Loucy (cell line): ENCODE measurements around the gene CLEC6A.

Source experiments
- EZH2phosphoT487 ChIP-seq: fragments of 200-600 bp; IDR thresholded peaks from 2 replicates; pipeline ENCODE4 v1.6.1; 2018; ENCODE audit warnings: antibody characterized with exemption, mild to moderate bottlenecking, moderate library complexity, borderline replicate concordance
- TF ChIP-seq, protein P1 (sequence below): fragments of 200-600 bp; sonication (generic); conservative IDR thresholded peaks from 2 replicates; pipeline ENCODE4 v1.5.1; 2014; ENCODE audit warnings: mild to moderate bottlenecking, antibody characterized with exemption, low read length

DNA sequence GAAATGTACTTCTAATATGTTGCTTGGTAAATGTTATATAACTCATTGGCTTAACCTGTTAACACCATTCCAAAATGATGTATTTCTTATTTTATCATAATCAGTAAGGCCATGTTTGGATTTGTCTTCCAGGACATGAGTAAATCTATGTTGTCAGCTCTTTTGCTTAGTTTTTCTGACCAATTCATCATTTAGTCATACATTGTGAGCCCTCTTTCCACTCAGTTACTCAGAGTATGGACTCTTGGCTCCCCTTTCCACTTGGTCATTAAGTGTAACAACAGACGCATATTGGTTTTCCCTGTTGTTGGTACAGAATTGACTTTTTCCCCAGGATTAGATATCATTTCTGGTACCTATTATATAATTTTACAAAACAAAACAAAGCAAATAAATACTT, 48.6 kb downstream of the CLEC6A start:
- TF ChIP-seq, protein P1, sequence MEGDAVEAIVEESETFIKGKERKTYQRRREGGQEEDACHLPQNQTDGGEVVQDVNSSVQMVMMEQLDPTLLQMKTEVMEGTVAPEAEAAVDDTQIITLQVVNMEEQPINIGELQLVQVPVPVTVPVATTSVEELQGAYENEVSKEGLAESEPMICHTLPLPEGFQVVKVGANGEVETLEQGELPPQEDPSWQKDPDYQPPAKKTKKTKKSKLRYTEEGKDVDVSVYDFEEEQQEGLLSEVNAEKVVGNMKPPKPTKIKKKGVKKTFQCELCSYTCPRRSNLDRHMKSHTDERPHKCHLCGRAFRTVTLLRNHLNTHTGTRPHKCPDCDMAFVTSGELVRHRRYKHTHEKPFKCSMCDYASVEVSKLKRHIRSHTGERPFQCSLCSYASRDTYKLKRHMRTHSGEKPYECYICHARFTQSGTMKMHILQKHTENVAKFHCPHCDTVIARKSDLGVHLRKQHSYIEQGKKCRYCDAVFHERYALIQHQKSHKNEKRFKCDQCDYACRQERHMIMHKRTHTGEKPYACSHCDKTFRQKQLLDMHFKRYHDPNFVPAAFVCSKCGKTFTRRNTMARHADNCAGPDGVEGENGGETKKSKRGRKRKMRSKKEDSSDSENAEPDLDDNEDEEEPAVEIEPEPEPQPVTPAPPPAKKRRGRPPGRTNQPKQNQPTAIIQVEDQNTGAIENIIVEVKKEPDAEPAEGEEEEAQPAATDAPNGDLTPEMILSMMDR: no peak
- no peak for TF ChIP-seq EZH2phosphoT487
